ENCODE results near the gene GNRH2.

- TF ChIP-seq, protein P1, sequence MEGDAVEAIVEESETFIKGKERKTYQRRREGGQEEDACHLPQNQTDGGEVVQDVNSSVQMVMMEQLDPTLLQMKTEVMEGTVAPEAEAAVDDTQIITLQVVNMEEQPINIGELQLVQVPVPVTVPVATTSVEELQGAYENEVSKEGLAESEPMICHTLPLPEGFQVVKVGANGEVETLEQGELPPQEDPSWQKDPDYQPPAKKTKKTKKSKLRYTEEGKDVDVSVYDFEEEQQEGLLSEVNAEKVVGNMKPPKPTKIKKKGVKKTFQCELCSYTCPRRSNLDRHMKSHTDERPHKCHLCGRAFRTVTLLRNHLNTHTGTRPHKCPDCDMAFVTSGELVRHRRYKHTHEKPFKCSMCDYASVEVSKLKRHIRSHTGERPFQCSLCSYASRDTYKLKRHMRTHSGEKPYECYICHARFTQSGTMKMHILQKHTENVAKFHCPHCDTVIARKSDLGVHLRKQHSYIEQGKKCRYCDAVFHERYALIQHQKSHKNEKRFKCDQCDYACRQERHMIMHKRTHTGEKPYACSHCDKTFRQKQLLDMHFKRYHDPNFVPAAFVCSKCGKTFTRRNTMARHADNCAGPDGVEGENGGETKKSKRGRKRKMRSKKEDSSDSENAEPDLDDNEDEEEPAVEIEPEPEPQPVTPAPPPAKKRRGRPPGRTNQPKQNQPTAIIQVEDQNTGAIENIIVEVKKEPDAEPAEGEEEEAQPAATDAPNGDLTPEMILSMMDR (IDR thresholded peaks at IDR 0.05): peak in 1 of 3 experiments; percentile 9
- TF ChIP-seq POLR2A (IDR thresholded peaks at IDR 0.05): no peak
Observed at GRCh38 chr20:3051385-3052019, 8.1 kb downstream of the GNRH2 start.

Measured in testis (tissue), 2 donors.